ENCODE measurements around the gene LDB3. TPM values are rescaled to one million over a fixed set of nuclear protein-coding genes. Genes with fewer than 3 reads are reported as not detected.
A peak's percentile ranks its signal among the peaks of the same experiment; 100 is the strongest.

The LDB3 gene
- total and polyA plus RNA-seq, 9 of the 15 experiments (the other 6 are each of a cell fraction or from before 2014, with no cell fraction given) = 0.03 TPM; not detected in 8

- no peaks in the 10 kb centered on the region for H3K9me3 ChIP-seq (replicated peaks; ENCODE audit: control insufficient read depth, insufficient read depth, low read depth, low read length)
- H3K9me1 ChIP-seq (ENCODE audit: control insufficient read depth, insufficient read depth, low read length) = no peaks in the 10 kb centered on the region
- no peaks in the 10 kb centered on the region for H4K20me1 ChIP-seq (replicated peaks; ENCODE audit: control insufficient read depth, insufficient read depth, low read length)
- DNase-seq (ENCODE audit: extremely low read depth in 1 of 4, low spot score in 3 of 4) = peak; percentile 67 to 85 (median 79)
- peak overlapping the region; percentile 77 for H3K27ac ChIP-seq (ENCODE audit: extremely low read depth, low read depth, low read length)
- FAIRE-seq = peak; percentile 89
- CTCF ChIA-PET (ENCODE audit: low intra/inter-chr PET ratio) = no interaction called here
- no TSS peak for BruUV-seq (replicated peaks)
- peaks cover 25% of the 10 kb centered on the region for H3K79me2 ChIP-seq (ENCODE audit: control insufficient read depth, insufficient read depth, low read length)
- intact Hi-C loops (cut with micrococcal nuclease) = loop anchor here (2.0 kb wide), 1 partner anchor 42 kb away; no protein-coding TSS in a partner anchor
- peak overlapping the region; percentile 70 for H3K4me2 ChIP-seq (ENCODE audit: insufficient read depth, low read length)
- H3K36me3 ChIP-seq (ENCODE audit: control insufficient read depth, insufficient read depth, low read length) = no peaks in the 10 kb centered on the region
- POLR2A ChIA-PET = interaction anchor here (0.6 to 2.3 kb wide), 4 partner anchors 11 to 251 kb away, joined by 3 to 9 read pairs (median 3); no protein-coding TSS in a partner anchor
- H2AFZ ChIP-seq (ENCODE audit: low read depth, low read length) = peak overlapping the region; percentile 76; the same call in 1 of the 2 replicates
- H3K4me3 ChIP-seq = no peak overlapping the region
- in situ Hi-C loops (cut with MboI) = no loop called here
- WGBS (ENCODE audit: insufficient coverage, low coverage, missing lambda C conversion rate) = 0% methylated on average over 3 of the region's 4 CpGs
- H3K4me1 ChIP-seq (replicated peaks in 1 of 2; ENCODE audit: control insufficient read depth in 2 of 2, insufficient read depth in 2 of 2, low read length in 2 of 2) = peaks cover 27 to 31% of the 10 kb centered on the region in 2 experiments
- H3K27me3 ChIP-seq (ENCODE audit: control insufficient read depth in 2 of 2, insufficient read depth in 2 of 2, low read length in 2 of 2) = no peaks in the 10 kb centered on the region
- peak; percentile 12 for ATAC-seq
- peak overlapping the region; percentile 51 to 56; a peak in 3 of 4 replicates for H3K9ac ChIP-seq (ENCODE audit: insufficient read depth in 1 of 2, low read depth in 2 of 2, low read length in 2 of 2)
- TF ChIP-seq ETS2 (tag; IDR thresholded peaks at IDR 0.05; ENCODE audit: borderline replicate concordance, poor library complexity, severe bottlenecking) = no peak
- peak; percentile 62 for TF ChIP-seq KLF16 (IDR thresholded peaks at IDR 0.05)
- no peak for TF ChIP-seq HNRNPLL (IDR thresholded peaks at IDR 0.05; ENCODE audit: low read depth, low read length, poor library complexity, severe bottlenecking)
- TF ChIP-seq MCM5 (IDR thresholded peaks at IDR 0.05; ENCODE audit: low read depth) = no peak
- no peak for TF ChIP-seq ZNF589 (CRISPR knock-in tag; IDR thresholded peaks at IDR 0.05; ENCODE audit: low read depth)
- no peak for TF ChIP-seq CREB3 (tag; conservative IDR thresholded peaks at IDR 0.05; ENCODE audit: low read depth)
- TF ChIP-seq ZKSCAN3 (CRISPR knock-in tag; IDR thresholded peaks at IDR 0.05) = no peak
- peak; percentile 73 for TF ChIP-seq CBFA2T3 (IDR thresholded peaks at IDR 0.05)
- no peak for TF ChIP-seq FOS (IDR thresholded peaks at IDR 0.05; ENCODE audit: extremely low read depth, insufficient read length)
- TF ChIP-seq SMAD4 (CRISPR knock-in tag; conservative IDR thresholded peaks at IDR 0.05) = no peak
- TF ChIP-seq SMAD1 (IDR thresholded peaks at IDR 0.05; ENCODE audit: low read depth, low read length, partially characterized antibody) = no peak
- no peak for TF ChIP-seq OTX1 (CRISPR knock-in tag; IDR thresholded peaks at IDR 0.05)
- TF ChIP-seq ZNF639 (CRISPR knock-in tag; conservative IDR thresholded peaks at IDR 0.05 in 1 of 2, IDR thresholded peaks at IDR 0.05 in 1 of 2) = 0 out of 4 replicates have a peak, but pooled peaks of 1 of the 2 experiments have one; percentile 26
- no peak for TF ChIP-seq ZNF561 (CRISPR knock-in tag; conservative IDR thresholded peaks at IDR 0.05)
- no peak for TF ChIP-seq DDX20 (tag; IDR thresholded peaks at IDR 0.05; ENCODE audit: low read depth)
- no peak for TF ChIP-seq ZNF184 (CRISPR knock-in tag; IDR thresholded peaks at IDR 0.05)
- no peak for TF ChIP-seq ZNF830 (CRISPR knock-in tag; IDR thresholded peaks at IDR 0.05)
- no peak for TF ChIP-seq MXD1 (CRISPR knock-in tag; IDR thresholded peaks at IDR 0.05; ENCODE audit: borderline replicate concordance, poor library complexity, severe bottlenecking)
Observed at GRCh38 chr10:86752311-86752710, 84.0 kb downstream of the LDB3 start.
